Measurements from ENCODE around the gene MASP2. TPM values are rescaled to one million over a fixed set of nuclear protein-coding genes. Genes with fewer than 3 reads are reported as not detected.
A peak's percentile ranks its signal among the peaks of the same experiment; 100 is the strongest.

MASP2 gene
- total and polyA plus RNA-seq, 2 experiments from 2014 or later = 0.16 TPM; not detected in 1

- TF ChIP-seq EZH2 (IDR thresholded peaks at IDR 0.05; ENCODE audit: insufficient read depth, poor library complexity, severe bottlenecking) (no peak), EZH2phosphoT487 (IDR thresholded peaks at IDR 0.05; ENCODE audit: insufficient read depth, low read depth) (no peak)
- peaks cover 26% of the 10 kb centered on the region for H4K20me1 ChIP-seq (ENCODE audit: insufficient read depth)
- H3K27ac ChIP-seq = peak overlapping the region; percentile 92
- H3K9ac ChIP-seq = peak overlapping the region; percentile 98
- H2AFZ ChIP-seq = no peak overlapping the region
- H3F3A ChIP-seq (ENCODE audit: insufficient read depth) = peaks cover 23% of the 10 kb centered on the region; the same call in 1 of the 2 replicates
- H3K4me1 ChIP-seq (ENCODE audit: insufficient read depth) = peaks cover 15% of the 10 kb centered on the region
- no peaks in the 10 kb centered on the region for H3K27me3 ChIP-seq (replicated peaks; ENCODE audit: insufficient read depth)
- H3K36me3 ChIP-seq (ENCODE audit: low read depth) = peaks cover 36% of the 10 kb centered on the region
- peaks cover 56% of the 10 kb centered on the region for H3K79me2 ChIP-seq (ENCODE audit: insufficient read depth)
- DNase-seq = peak; percentile 70
- peak overlapping the region; percentile 91 for H3K4me3 ChIP-seq
- H3K9me3 ChIP-seq (ENCODE audit: low read depth) = no peaks in the 10 kb centered on the region
- H3K4me2 ChIP-seq (ENCODE audit: unreplicated experiment) = peak overlapping the region; percentile 94
- in situ Hi-C loops (cut with MboI) = no loop called here
- H3K9me2 ChIP-seq (ENCODE audit: insufficient read depth) = no peaks in the 10 kb centered on the region
- 1 to 3% methylated on average over 11 of the region's 11 CpGs for WGBS, 2 experiments (ENCODE audit: low coverage in 1 of 2, low lambda C conversion rate in 2 of 2, missing lambda C conversion rate in 2 of 2)
These were observed 33.9 kb downstream of the MASP2 start for GRCh38 chr1:11013160-11013531.

- H3K4me3 ChIP-seq = peak within 1 kb of the TSS; percentile 91
- peaks cover 15% of the 10 kb centered on the region for H3K4me1 ChIP-seq (ENCODE audit: insufficient read depth)
- in situ Hi-C loops (cut with MboI) = no loop called here
- H3K36me3 ChIP-seq (ENCODE audit: low read depth) = peaks cover 36% of the 10 kb centered on the region
- peaks cover 23% of the 10 kb centered on the region; the same call in 1 of the 2 replicates for H3F3A ChIP-seq (ENCODE audit: insufficient read depth)
- 0 to 2% methylated on average over 70 to 71 of the region's 94 CpGs for WGBS, 2 experiments (ENCODE audit: low coverage in 1 of 2, low lambda C conversion rate in 2 of 2, missing lambda C conversion rate in 2 of 2)
- peak; percentile 95 for DNase-seq
- H3K79me2 ChIP-seq (ENCODE audit: insufficient read depth) = peaks cover 50% of the 10 kb centered on the region
- peaks cover 26% of the 10 kb centered on the region for H4K20me1 ChIP-seq (ENCODE audit: insufficient read depth)
- peak within 1 kb of the TSS; percentile 94 for H3K4me2 ChIP-seq (ENCODE audit: unreplicated experiment)
- no peaks in the 10 kb centered on the region for H3K9me3 ChIP-seq (ENCODE audit: low read depth)
- H3K9ac ChIP-seq = peak within 1 kb of the TSS; percentile 98
- no peak for TF ChIP-seq EZH2 (IDR thresholded peaks at IDR 0.05; ENCODE audit: insufficient read depth, poor library complexity, severe bottlenecking)
- no peak for TF ChIP-seq EZH2phosphoT487 (IDR thresholded peaks at IDR 0.05; ENCODE audit: insufficient read depth, low read depth)
- no peaks in the 10 kb centered on the region for H3K27me3 ChIP-seq (replicated peaks; ENCODE audit: insufficient read depth)
- H2AFZ ChIP-seq = peak within 1 kb of the TSS; percentile 91
- H3K27ac ChIP-seq = peak within 1 kb of the TSS; percentile 92
- H3K9me2 ChIP-seq (ENCODE audit: insufficient read depth) = no peaks in the 10 kb centered on the region
These were observed 34.5 kb downstream of the MASP2 start, which contains the start of gene TARDBP for GRCh38 chr1:11012260-11013159. TSS of gene TARDBP (plus strand) at chr1:11012654. CDS start at chr1:11013728, 1,074 bp downstream.

DNA sequence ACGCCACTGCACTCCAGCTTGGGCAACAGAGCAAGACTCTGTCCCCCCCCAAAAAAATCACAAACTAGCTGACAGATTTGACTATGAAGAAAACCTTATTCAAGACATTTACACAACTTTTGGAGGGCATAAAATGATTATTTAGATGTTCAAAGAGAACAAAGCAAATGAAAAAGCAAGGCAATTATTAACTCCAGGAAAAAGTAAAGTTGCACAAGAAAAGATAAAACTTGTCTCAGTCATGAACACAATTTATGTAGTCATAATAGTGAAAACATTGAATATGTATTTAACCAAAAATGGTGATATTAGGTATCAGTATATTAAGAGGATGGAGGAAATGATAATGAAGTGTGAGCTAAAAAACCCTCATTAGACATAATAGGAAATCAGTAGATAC, 46.5 kb downstream of the MASP2 start:
- H3K9me2 ChIP-seq (ENCODE audit: insufficient read depth) = no peaks in the 10 kb centered on the region
- in situ Hi-C loops (cut with MboI) = no loop called here
- no peaks in the 10 kb centered on the region for H3K9me3 ChIP-seq (ENCODE audit: low read depth)
- H2AFZ ChIP-seq = no peak overlapping the region
- no peaks in the 10 kb centered on the region for H3K4me1 ChIP-seq (ENCODE audit: insufficient read depth)
- H4K20me1 ChIP-seq (ENCODE audit: insufficient read depth) = no peaks in the 10 kb centered on the region
- no peak for DNase-seq
- H3K36me3 ChIP-seq (ENCODE audit: low read depth) = no peaks in the 10 kb centered on the region
- H3K4me3 ChIP-seq = no peak overlapping the region
- H3F3A ChIP-seq (ENCODE audit: insufficient read depth) = no peaks in the 10 kb centered on the region
- no peaks in the 10 kb centered on the region for H3K79me2 ChIP-seq (ENCODE audit: insufficient read depth)
- no peak overlapping the region for H3K4me2 ChIP-seq (ENCODE audit: unreplicated experiment)
- 28 to 38% methylated on average over 1 of the region's 1 CpG for WGBS, 2 experiments (ENCODE audit: low coverage in 1 of 2, low lambda C conversion rate in 2 of 2, missing lambda C conversion rate in 2 of 2)
- TF ChIP-seq EZH2 (IDR thresholded peaks at IDR 0.05; ENCODE audit: insufficient read depth, poor library complexity, severe bottlenecking) = no peak
- TF ChIP-seq EZH2phosphoT487 (IDR thresholded peaks at IDR 0.05; ENCODE audit: insufficient read depth, low read depth) = no peak
- no peaks in the 10 kb centered on the region for H3K27me3 ChIP-seq (replicated peaks; ENCODE audit: insufficient read depth)
- no peak overlapping the region for H3K27ac ChIP-seq
- no peak overlapping the region for H3K9ac ChIP-seq

- Histone ChIP-seq H3K4me3 (no peak overlapping the region), H3F3A (ENCODE audit: insufficient read depth) (no peaks in the 10 kb centered on the region), H3K9me3 (ENCODE audit: low read depth) (no peaks in the 10 kb centered on the region), H3K36me3 (ENCODE audit: low read depth) (no peaks in the 10 kb centered on the region), H3K27me3 (replicated peaks; ENCODE audit: insufficient read depth) (no peaks in the 10 kb centered on the region), H2AFZ (no peak overlapping the region), H3K4me2 (ENCODE audit: unreplicated experiment) (no peak overlapping the region), H3K9ac (no peak overlapping the region), H3K9me2 (ENCODE audit: insufficient read depth) (no peaks in the 10 kb centered on the region), H3K27ac (no peak overlapping the region), H3K79me2 (ENCODE audit: insufficient read depth) (no peaks in the 10 kb centered on the region), H3K4me1 (ENCODE audit: insufficient read depth) (no peaks in the 10 kb centered on the region), H4K20me1 (ENCODE audit: insufficient read depth) (no peaks in the 10 kb centered on the region)
- WGBS, 2 experiments (ENCODE audit: low coverage in 1 of 2, low lambda C conversion rate in 2 of 2, missing lambda C conversion rate in 2 of 2) = 84 to 91% methylated on average over 3 of the region's 3 CpGs
- no peak for DNase-seq
- in situ Hi-C loops (cut with MboI) = no loop called here
- TF ChIP-seq EZH2phosphoT487 (IDR thresholded peaks at IDR 0.05; ENCODE audit: insufficient read depth, low read depth) (no peak), EZH2 (IDR thresholded peaks at IDR 0.05; ENCODE audit: insufficient read depth, poor library complexity, severe bottlenecking) (no peak)
These were observed 50.9 kb downstream of the MASP2 start for GRCh38 chr1:10996100-10996499.

All from GM23248 (cell line).